PC-3 (cell line): ENCODE data around the gene YAP1. TPM values are rescaled to one million over a fixed set of nuclear protein-coding genes. Genes with fewer than 3 reads are reported as not detected.

Experiments used
- ATAC-seq: fragments of 200-7000 bp; cut with Tn5 transposase; 2 replicates; pipeline ENCODE4 v1.9.1; 2020; ENCODE audit warnings: mild to moderate bottlenecking, moderate library complexity
- BruUV-seq: library from RNA; stranded (reverse); fragments of 400-500 nt; replicated peaks from 2 replicates; lab custom pipeline; 2021; lab: Mats Ljungman, UMichigan
- CTCF ChIA-PET: fragments of 300-600 bp; sonication (Branson Sonifier 250); formaldehyde crosslinking; loops from one replicate; lab custom pipeline; 2022; ENCODE audit warnings: antibody characterized with exemption; lab: Charles Lee
- POLR2A ChIA-PET: fragments of 300-600 bp; sonication (Branson Sonifier 250); formaldehyde crosslinking; loops from one replicate; lab custom pipeline; 2022; ENCODE audit warnings: antibody characterized with exemption; ENCODE audit not compliant: unreplicated experiment; lab: Charles Lee
- DNase-seq: peaks from one replicate; pipeline ENCODE4 v3.0.0-alpha.2; 2015
- H2AFZ ChIP-seq: fragments of 300-600 bp; sonication (generic); 2 replicates; pipeline ENCODE4 v1.6.0; 2016; ENCODE audit warnings: antibody characterized with exemption, low read length
- H3F3A ChIP-seq: fragments of 300-600 bp; sonication (generic); one replicate; pipeline ENCODE4 v1.6.0; 2017; ENCODE audit warnings: antibody characterized with exemption, low read length, control low read depth, mild to moderate bottlenecking; ENCODE audit not compliant: unreplicated experiment
- H3K27ac ChIP-seq: fragments of 300-600 bp; sonication (generic); 2 replicates; pipeline ENCODE4 v1.5.1; 2016; ENCODE audit warnings: mild to moderate bottlenecking, low read length
- H3K27me3 ChIP-seq: fragments of 300-600 bp; sonication (generic); 2 replicates; pipeline ENCODE4 v1.6.1; 2016; ENCODE audit warnings: low read length, mixed read lengths
- H3K36me3 ChIP-seq: fragments of 300-600 bp; sonication (generic); 2 replicates; pipeline ENCODE4 v1.6.1; 2016; ENCODE audit warnings: low read depth, mixed run types, low read length, mixed read lengths
- H3K4me1 ChIP-seq: fragments of 300-600 bp; sonication (generic); 2 replicates; pipeline ENCODE4 v1.5.1; 2016; ENCODE audit warnings: low read length; ENCODE audit not compliant: insufficient read depth
- H3K4me2 ChIP-seq: fragments of 300-600 bp; sonication (generic); 2 replicates; pipeline ENCODE4 v1.6.0; 2016; ENCODE audit warnings: low read length
- H3K4me3 ChIP-seq: fragments of 300-600 bp; sonication (generic); 2 replicates; pipeline ENCODE4 v1.5.1; 2016; ENCODE audit warnings: mild to moderate bottlenecking, low read length, mixed read lengths
- H3K79me2 ChIP-seq: fragments of 300-600 bp; sonication (generic); 2 replicates; pipeline ENCODE4 v1.6.1; 2017; ENCODE audit warnings: low read length, mixed read lengths
- H3K9ac ChIP-seq: fragments of 300-600 bp; sonication (generic); 2 replicates; pipeline ENCODE4 v1.6.0; 2016; ENCODE audit warnings: mild to moderate bottlenecking, low read length
- H3K9me2 ChIP-seq: fragments of 300-600 bp; sonication (generic); replicated peaks from 2 replicates; pipeline ENCODE4 v1.6.1; 2016; ENCODE audit warnings: mixed run types, low read length, mixed read lengths
- H3K9me3 ChIP-seq: fragments of 300-600 bp; sonication (generic); 2 replicates; pipeline ENCODE4 v1.6.1; 2016; ENCODE audit warnings: low read length, mixed read lengths
- H4K20me1 ChIP-seq: fragments of 300-600 bp; sonication (generic); 2 replicates; pipeline ENCODE4 v1.6.1; 2016; ENCODE audit warnings: low read length, mixed read lengths
- CTCF ChIP-seq: fragments of 300-600 bp; sonication (generic); conservative IDR thresholded peaks from 2 replicates; pipeline ENCODE4 v1.5.1; 2017; ENCODE audit warnings: antibody characterized with exemption, low read depth, mild to moderate bottlenecking, low read length
- EZH2 ChIP-seq: fragments of 300-600 bp; sonication (generic); IDR thresholded peaks from one replicate; pipeline ENCODE4 v1.6.1; 2017; ENCODE audit warnings: antibody characterized with exemption, mild to moderate bottlenecking, low read length; ENCODE audit not compliant: unreplicated experiment
- EZH2phosphoT487 ChIP-seq: fragments of 300-600 bp; sonication (generic); IDR thresholded peaks from 2 replicates; pipeline ENCODE4 v1.6.1; 2018; ENCODE audit warnings: mild to moderate bottlenecking, antibody characterized with exemption, low read length, borderline replicate concordance
- intact Hi-C: fragments of 100-400 bp; cut with micrococcal nuclease; formaldehyde crosslinking; loops from 2 replicates; pipeline ENCODE4 v1.9.0; 2023
- total RNA-seq: library from RNA; depleted of rRNA; stranded (reverse); fragments of >200 nt; gene quantifications from 2 replicates; pipeline ENCODE4 v1.2.3, GENCODE V29; 2014

YAP1 gene
- total RNA-seq, 1 experiment from 2014 or later, result 104 TPM

GRCh38 chr11:102062106-102062505 is 48.1 kb upstream of the YAP1 start:
- CTCF ChIA-PET, result no interaction called here
- no peaks in the 10 kb centered on the region for H3K36me3 ChIP-seq
- H3F3A ChIP-seq, result no peaks in the 10 kb centered on the region
- no peak overlapping the region for H3K4me3 ChIP-seq
- TF ChIP-seq CTCF, result no peak
- TF ChIP-seq EZH2phosphoT487, result no peak
- TF ChIP-seq EZH2, result no peak
- no peak overlapping the region for H3K27ac ChIP-seq
- H3K9me2 ChIP-seq, result no peaks in the 10 kb centered on the region
- H3K79me2 ChIP-seq, result no peaks in the 10 kb centered on the region
- H3K9ac ChIP-seq, result no peak overlapping the region
- H2AFZ ChIP-seq, result no peak overlapping the region
- H3K4me1 ChIP-seq, result no peaks in the 10 kb centered on the region
- BruUV-seq, result no TSS peak
- no peaks in the 10 kb centered on the region for H3K27me3 ChIP-seq
- no peaks in the 10 kb centered on the region for H3K9me3 ChIP-seq
- DNase-seq (no peak), ATAC-seq (no peak)
- H3K4me2 ChIP-seq, result no peak overlapping the region
- POLR2A ChIA-PET, result no interaction called here
- intact Hi-C loops, result no loop called here
- no peaks in the 10 kb centered on the region for H4K20me1 ChIP-seq

- no peak for ATAC-seq
- Histone ChIP-seq H2AFZ (no peak overlapping the region), H4K20me1 (no peaks in the 10 kb centered on the region), H3K27me3 (no peaks in the 10 kb centered on the region), H3K9me2 (no peaks in the 10 kb centered on the region), H3K4me3 (no peak overlapping the region), H3F3A (no peaks in the 10 kb centered on the region), H3K79me2 (no peaks in the 10 kb centered on the region), H3K9ac (no peak overlapping the region), H3K9me3 (no peaks in the 10 kb centered on the region), H3K36me3 (no peaks in the 10 kb centered on the region), H3K4me1 (no peaks in the 10 kb centered on the region), H3K27ac (no peak overlapping the region), H3K4me2 (no peak overlapping the region)
- ChIA-PET POLR2A (no interaction called here), CTCF (no interaction called here)
- DNase-seq, result no peak
- TF ChIP-seq EZH2 (no peak), CTCF (no peak), EZH2phosphoT487 (no peak)
- intact Hi-C loops, result no loop called here
- BruUV-seq, result no TSS peak
Observed at GRCh38 chr11:102064316-102064715, 45.9 kb upstream of the YAP1 start.

- ATAC-seq, result no peak
- peaks cover 18% of the 10 kb centered on the region; the same call in 1 of the 2 replicates for H3K9me3 ChIP-seq
- no peak for DNase-seq
- no peak overlapping the region for H3K9ac ChIP-seq
- CTCF ChIA-PET, result no interaction called here
- H3K4me1 ChIP-seq, result no peaks in the 10 kb centered on the region
- H3K9me2 ChIP-seq, result no peaks in the 10 kb centered on the region
- no TSS peak for BruUV-seq
- 0 out of 2 replicates have a peak, but pooled peaks cover 3% of the 10 kb centered on the region for H3K36me3 ChIP-seq
- no peak for TF ChIP-seq EZH2phosphoT487
- no peak for TF ChIP-seq CTCF
- no peak for TF ChIP-seq EZH2
- no peak overlapping the region for H3K4me2 ChIP-seq
- no peaks in the 10 kb centered on the region for H3K27me3 ChIP-seq
- no peak overlapping the region for H3K4me3 ChIP-seq
- H4K20me1 ChIP-seq, result no peaks in the 10 kb centered on the region
- H2AFZ ChIP-seq, result no peak overlapping the region
- no peaks in the 10 kb centered on the region for H3F3A ChIP-seq
- POLR2A ChIA-PET, result no interaction called here
- no peak overlapping the region for H3K27ac ChIP-seq
- intact Hi-C loops, result no loop called here
- no peaks in the 10 kb centered on the region for H3K79me2 ChIP-seq
Observed at GRCh38 chr11:102070766-102071165, 39.5 kb upstream of the YAP1 start.
